Lower lobe of right lung (tissue), 2 donors: ENCODE data around the gene CBLN3. TPM values are rescaled to one million over a fixed set of nuclear protein-coding genes. Genes with fewer than 3 reads are reported as not detected.

ENCODE experiments used
- ATAC-seq, 2 donors: fragments of 200-7000 bp; cut with Tn5 transposase; one replicate each; pipeline ENCODE4 v1.9.1; 2020 to 2022; ENCODE audit warnings: mild to moderate bottlenecking in 2 of 2, moderate library complexity in 2 of 2
- DNase-seq: peaks from one replicate; pipeline ENCODE4 v3.0.0-alpha.2; 2020
- H3K27ac ChIP-seq: fragments of 200-600 bp; one replicate; pipeline ENCODE4 v1.8.0; 2022
- H3K27me3 ChIP-seq: fragments of 200-600 bp; one replicate; pipeline ENCODE4 v1.8.0; 2022; ENCODE audit warnings: low read depth
- H3K36me3 ChIP-seq: fragments of 200-600 bp; one replicate; pipeline ENCODE4 v1.8.0; 2022; ENCODE audit warnings: mild to moderate bottlenecking
- H3K4me1 ChIP-seq: fragments of 200-600 bp; one replicate; pipeline ENCODE4 v1.8.0; 2022
- H3K4me3 ChIP-seq: fragments of 200-600 bp; one replicate; pipeline ENCODE4 v1.8.0; 2022; ENCODE audit warnings: mild to moderate bottlenecking
- H3K9me3 ChIP-seq: fragments of 200-600 bp; one replicate; pipeline ENCODE4 v1.8.0; 2022
- CTCF ChIP-seq: fragments of 200-600 bp; IDR thresholded peaks from one replicate; pipeline ENCODE4 v1.8.0; 2022; ENCODE audit warnings: antibody characterized with exemption, mild to moderate bottlenecking
- intact Hi-C: fragments of 100-400 bp; cut with DNase I; formaldehyde crosslinking; loops from one replicate; pipeline ENCODE4 v1.11.0; 2022
- total RNA-seq: library from RNA; stranded (reverse); fragmentation: NEBNext Ultra II Directional; extraction: Animal tissue kit (Norgen Biotek cat#: 25700); gene quantifications from one replicate; pipeline ENCODE4 v1.2.1, GENCODE V29; 2021
- donor health status: DM: no; HTN: yes; CAD: no; lungs with severe emphysema.

CBLN3 gene
- total RNA-seq, 1 donor from 2014 or later: 2.3 TPM

GRCh38 chr14:24434676-24435075, 5.2 kb upstream of the CBLN3 start:
- no peak for DNase-seq
- no peak overlapping the region for H3K4me3 ChIP-seq
- H3K27me3 ChIP-seq: no peaks in the 10 kb centered on the region
- H3K9me3 ChIP-seq: no peaks in the 10 kb centered on the region
- H3K27ac ChIP-seq: no peak overlapping the region
- intact Hi-C loops: loop anchor here (5.0 kb wide), 1 partner anchor 107 kb away; no protein-coding TSS in a partner anchor
- H3K4me1 ChIP-seq: peaks cover 64% of the 10 kb centered on the region
- ATAC-seq: no peak
- peaks cover 75% of the 10 kb centered on the region for H3K36me3 ChIP-seq
- TF ChIP-seq CTCF: no peak

DNA sequence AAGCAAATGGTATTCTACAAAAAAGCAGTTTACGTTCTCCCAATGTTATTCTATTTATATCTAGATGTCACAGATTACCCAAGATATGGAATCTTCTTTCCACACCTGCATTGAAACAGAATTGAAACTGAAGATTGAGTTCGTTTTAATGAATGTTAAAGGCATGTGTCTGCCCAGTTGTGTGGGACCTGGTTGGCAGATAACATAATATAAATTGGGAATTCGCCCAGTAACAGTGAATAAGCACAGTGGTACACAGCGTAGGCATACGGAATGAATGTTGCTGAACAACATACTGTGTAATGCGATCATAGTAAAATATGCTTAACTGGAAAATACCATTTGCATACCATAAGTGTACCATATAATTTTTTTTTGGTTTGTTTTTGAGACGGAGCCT, 4.6 kb upstream of the CBLN3 start:
- ATAC-seq (no peak), DNase-seq (no peak)
- no peak for TF ChIP-seq CTCF
- no peaks in the 10 kb centered on the region for H3K27me3 ChIP-seq
- peaks cover 62% of the 10 kb centered on the region for H3K4me1 ChIP-seq
- peaks cover 68% of the 10 kb centered on the region for H3K36me3 ChIP-seq
- H3K4me3 ChIP-seq: no peak overlapping the region
- intact Hi-C loops: no loop called here
- H3K9me3 ChIP-seq: no peaks in the 10 kb centered on the region
- H3K27ac ChIP-seq: no peak overlapping the region

GRCh38 chr14:24432259-24433131, 3.0 kb upstream of the CBLN3 start:
- Histone ChIP-seq H3K9me3 (no peaks in the 10 kb centered on the region), H3K4me1 (peaks cover 51% of the 10 kb centered on the region), H3K27me3 (no peaks in the 10 kb centered on the region), H3K36me3 (peaks cover 53% of the 10 kb centered on the region), H3K4me3 (peak overlapping the region; percentile 90), H3K27ac (peak overlapping the region; percentile 97)
- DNase-seq (no peak), ATAC-seq (no peak)
- no peak for TF ChIP-seq CTCF
- intact Hi-C loops: no loop called here

- no peaks in the 10 kb centered on the region for H3K27me3 ChIP-seq
- peak; percentile 93 for TF ChIP-seq CTCF
- H3K4me1 ChIP-seq: peaks cover 48% of the 10 kb centered on the region
- DNase-seq (peak; percentile 92), ATAC-seq (peak; percentile 80 to 87)
- no peaks in the 10 kb centered on the region for H3K9me3 ChIP-seq
- peaks cover 45% of the 10 kb centered on the region for H3K36me3 ChIP-seq
- H3K27ac ChIP-seq: peak overlapping the region; percentile 97
- intact Hi-C loops: no loop called here
- H3K4me3 ChIP-seq: peak overlapping the region; percentile 90
Measured at GRCh38 chr14:24431569-24432258, 2.2 kb upstream of the CBLN3 start.

DNA sequence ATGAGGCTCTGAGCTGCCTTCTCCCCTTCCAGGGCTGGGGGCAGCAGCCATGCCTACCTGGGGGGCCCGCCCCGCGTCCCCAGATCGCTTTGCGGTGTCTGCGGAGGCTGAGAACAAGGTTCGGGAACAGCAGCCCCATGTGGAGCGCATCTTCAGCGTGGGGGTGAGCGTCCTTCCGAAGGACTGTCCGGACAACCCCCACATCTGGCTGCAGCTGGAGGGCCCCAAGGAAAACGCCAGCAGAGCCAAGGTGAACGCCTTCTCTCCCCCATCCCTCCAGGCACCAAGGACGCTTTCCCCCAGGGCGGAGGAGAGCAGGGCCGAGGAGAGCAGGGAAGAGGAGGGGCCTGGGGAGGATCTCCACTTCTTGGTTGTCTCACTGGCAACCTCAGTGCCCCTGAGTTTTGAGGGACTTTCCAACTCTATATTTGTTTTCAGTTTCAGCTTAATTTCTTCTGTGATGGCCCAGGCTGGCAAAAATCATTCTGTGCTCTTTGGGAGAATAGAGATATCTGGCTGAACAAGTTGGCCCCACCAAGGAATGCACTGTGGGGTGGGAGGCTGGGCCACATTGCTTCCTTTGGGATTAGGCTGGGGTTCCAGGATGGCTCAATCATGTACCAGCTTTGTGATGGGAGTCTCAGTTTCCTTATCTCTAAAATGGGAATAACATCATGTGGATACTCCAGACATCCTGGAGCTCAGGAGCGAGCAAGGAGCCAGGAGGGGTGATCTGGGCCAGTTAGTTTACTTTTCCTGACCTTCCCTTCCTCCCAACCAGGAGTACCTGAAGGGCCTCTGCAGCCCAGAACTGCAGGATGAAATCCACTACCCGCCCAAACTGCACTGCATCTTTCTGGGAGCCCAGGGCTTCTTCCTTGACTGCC, 1.5 kb upstream of the CBLN3 start:
- Histone ChIP-seq H3K4me3 (peak overlapping the region; percentile 90), H3K27ac (peak overlapping the region; percentile 97), H3K9me3 (no peaks in the 10 kb centered on the region), H3K27me3 (no peaks in the 10 kb centered on the region), H3K36me3 (peaks cover 38% of the 10 kb centered on the region), H3K4me1 (peaks cover 48% of the 10 kb centered on the region)
- no peak for TF ChIP-seq CTCF
- intact Hi-C loops: no loop called here
- DNase-seq: no peak
- ATAC-seq: peak; percentile 4 to 58
